SK-N-SH (cell line): ENCODE measurements around the gene CANT1. TPM values are rescaled to one million over a fixed set of nuclear protein-coding genes. Genes with fewer than 3 reads are reported as not detected.

Source experiments
- CTCF ChIA-PET: fragments of 300-600, 350-600 bp; formaldehyde crosslinking; extraction: SDS; loops from one replicate; lab custom pipeline; 2021; lab: Yijun Ruan, JAX
- POLR2A ChIA-PET: fragments of 350-600 bp; sonication (Branson Sonifier 250); formaldehyde crosslinking; extraction: SDS; loops from one replicate; lab custom pipeline; 2020; ENCODE audit warnings: antibody characterized with exemption, inconsistent platforms; lab: Yijun Ruan, JAX
- DNase-seq: peaks from one replicate; pipeline ENCODE4 v3.0.0; 2012
- H2AFZ ChIP-seq: fragments of 200-600 bp; sonication (generic); 2 replicates; pipeline ENCODE4 v1.8.1; 2016; ENCODE audit warnings: antibody characterized with exemption, mild to moderate bottlenecking, low read depth
- H3F3A ChIP-seq: fragments of 200-600 bp; sonication (generic); replicated peaks from 2 replicates; pipeline ENCODE3; 2016; ENCODE audit warnings: antibody characterized with exemption, mild to moderate bottlenecking; ENCODE audit not compliant: insufficient read depth
- H3K27ac ChIP-seq, 2 experiments: fragments of 200-500 bp in 1 of 2; fragments of 200-600 bp in 1 of 2; sonication (Bioruptor generic) in 1 of 2; sonication (generic), shearing (Covaris generic) in 1 of 2; 2 replicates each; pipeline versions ENCODE4 v1.5.1 to v1.6.1; 2014 to 2016; ENCODE audit warnings: low read depth in 2 of 2, inconsistent platforms in 1 of 2, low read length in 1 of 2, mild to moderate bottlenecking in 1 of 2, mixed read lengths in 1 of 2
- H3K27me3 ChIP-seq: fragments of 200-600 bp; sonication (generic), shearing (Covaris generic); 2 replicates; pipeline ENCODE4 v1.6.1; 2016; ENCODE audit warnings: mixed run types; ENCODE audit not compliant: insufficient read depth
- H3K36me3 ChIP-seq, 2 experiments: fragments of 200-500 bp in 1 of 2; fragments of 200-600 bp in 1 of 2; sonication (Bioruptor generic) in 1 of 2; sonication (generic) in 1 of 2; replicated peaks in 1 of 2; 2 replicates each; pipeline versions ENCODE3 to v1.5.1; 2014 to 2016; ENCODE audit warnings: low read length in 1 of 2, mild to moderate bottlenecking in 1 of 2; ENCODE audit not compliant: insufficient read depth in 2 of 2, control insufficient read depth in 1 of 2
- H3K4me1 ChIP-seq, 2 experiments: fragments of 200-500 bp in 1 of 2; fragments of 200-600 bp in 1 of 2; sonication (Bioruptor generic) in 1 of 2; sonication (generic), shearing (Covaris generic) in 1 of 2; 2 replicates each; pipeline versions ENCODE4 v1.5.1 to v1.6.1; 2014 to 2016; ENCODE audit warnings: low read depth in 1 of 2, low read length in 1 of 2, mixed run types in 1 of 2; ENCODE audit not compliant: insufficient read depth in 2 of 2, control insufficient read depth in 1 of 2
- H3K4me2 ChIP-seq: fragments of 200-600 bp; sonication (generic), shearing (Covaris generic); 2 replicates; pipeline ENCODE4 v1.6.1; 2017; ENCODE audit warnings: mixed run types
- H3K4me3 ChIP-seq, 2 experiments: fragments of 200-500 bp in 1 of 2; fragments of 200-600 bp in 1 of 2; sonication (Bioruptor generic) in 1 of 2; sonication (generic), shearing (Covaris generic) in 1 of 2; 2 replicates each; pipeline versions ENCODE4 v1.5.1 to v1.8.1; 2014 to 2016; ENCODE audit warnings: low read depth in 2 of 2, inconsistent platforms in 1 of 2, low read length in 1 of 2, mild to moderate bottlenecking in 1 of 2, mixed read lengths in 1 of 2, moderate library complexity in 1 of 2
- H3K79me2 ChIP-seq: fragments of 200-600 bp; sonication (generic); 2 replicates; pipeline ENCODE4 v1.8.1; 2017; ENCODE audit warnings: mild to moderate bottlenecking; ENCODE audit not compliant: insufficient read depth
- H3K9ac ChIP-seq: fragments of 200-600 bp; sonication (generic); 2 replicates; pipeline ENCODE4 v1.6.1; 2017; ENCODE audit warnings: mixed run types
- H3K9me2 ChIP-seq: fragments of 200-600 bp; sonication (generic); 2 replicates; pipeline ENCODE4 v1.6.1; 2017; ENCODE audit warnings: mixed run types
- H3K9me3 ChIP-seq: fragments of 200-600 bp; sonication (generic); 2 replicates; pipeline ENCODE4 v1.6.1; 2017; ENCODE audit warnings: mixed run types, mild to moderate bottlenecking, moderate library complexity
- H4K20me1 ChIP-seq: fragments of 200-600 bp; sonication (generic); 2 replicates; pipeline ENCODE4 v1.6.1; 2017; ENCODE audit warnings: mild to moderate bottlenecking, mixed run types; ENCODE audit not compliant: insufficient read depth
- EP300 ChIP-seq, 2 experiments: IDR thresholded peaks; 2 replicates each; pipeline versions ENCODE4 v1.4.0 to v1.6.1; 2012; ENCODE audit warnings: borderline replicate concordance in 1 of 2, low read depth in 1 of 2, low read length in 1 of 2
- FOXJ3 ChIP-seq: sonication (generic); formaldehyde crosslinking; IDR thresholded peaks from 2 replicates; pipeline ENCODE4 v1.5.1; 2020; ENCODE audit warnings: mild to moderate bottlenecking, missing genetic modification reagents
- GATA2 ChIP-seq: sonication (generic); formaldehyde crosslinking; IDR thresholded peaks from 2 replicates; pipeline ENCODE4 v1.5.0; 2020; ENCODE audit warnings: mild to moderate bottlenecking, missing genetic modification reagents
- IRF3 ChIP-seq: fragments of 150-350 bp; IDR thresholded peaks from 2 replicates; pipeline ENCODE4 v1.6.1; 2016; ENCODE audit warnings: mild to moderate bottlenecking, low read depth, low read length
- JUND ChIP-seq: IDR thresholded peaks from 2 replicates; pipeline ENCODE4 v1.4.0; 2012
- MXI1 ChIP-seq: IDR thresholded peaks from 2 replicates; pipeline ENCODE4 v1.6.1; 2012; ENCODE audit warnings: mild to moderate bottlenecking, low read depth, low read length, improper control_type of control experiment
- NRF1 ChIP-seq: IDR thresholded peaks from 2 replicates; pipeline ENCODE4 v1.6.1; 2012; ENCODE audit warnings: low read depth, mild to moderate bottlenecking, low read length
- POLR2AphosphoS5 ChIP-seq: IDR thresholded peaks from 2 replicates; pipeline ENCODE4 v1.6.1; 2012; ENCODE audit warnings: low read depth, low read length
- RAD21 ChIP-seq: IDR thresholded peaks from 2 replicates; pipeline ENCODE4 v1.6.1; 2012; ENCODE audit warnings: mild to moderate bottlenecking, low read length
- RCOR1 ChIP-seq: fragments of 150-350 bp; IDR thresholded peaks from 2 replicates; pipeline ENCODE4 v1.6.1; 2017; ENCODE audit warnings: antibody characterized with exemption, low read length
- RFX5 ChIP-seq: IDR thresholded peaks from 2 replicates; pipeline ENCODE4 v1.6.1; 2012; ENCODE audit warnings: mild to moderate bottlenecking, improper control_type of control experiment, low read length
- RXRA ChIP-seq: IDR thresholded peaks from 2 replicates; pipeline ENCODE4 v1.4.0; 2012; ENCODE audit warnings: low read depth, mild to moderate bottlenecking, borderline replicate concordance
- SIN3A ChIP-seq: IDR thresholded peaks from 2 replicates; pipeline ENCODE4 v1.6.1; 2012; ENCODE audit warnings: low read depth, mild to moderate bottlenecking, low read length, moderate library complexity, borderline replicate concordance
- SMC3 ChIP-seq: IDR thresholded peaks from 2 replicates; pipeline ENCODE4 v1.6.1; 2012; ENCODE audit warnings: low read depth, low read length, improper control_type of control experiment
- USF1 ChIP-seq: IDR thresholded peaks from 2 replicates; pipeline ENCODE4 v1.4.0; 2012; ENCODE audit warnings: low read depth, borderline replicate concordance
- USF2 ChIP-seq: fragments of 150-350 bp; IDR thresholded peaks from 2 replicates; pipeline ENCODE4 v1.6.1; 2017; ENCODE audit warnings: antibody characterized with exemption, low read length, low read depth, borderline replicate concordance
- YY1 ChIP-seq: IDR thresholded peaks from 2 replicates; pipeline ENCODE4 v1.4.0; 2012; ENCODE audit warnings: low read depth, mild to moderate bottlenecking
- ZBTB33 ChIP-seq: IDR thresholded peaks from 2 replicates; pipeline ENCODE4 v1.4.0; 2012; ENCODE audit warnings: low read depth, borderline replicate concordance
- WGBS: methylation state at CpG from one replicate; pipeline ENCODE4 v1.1.6; 2017; ENCODE audit warnings: low lambda C conversion rate; 5-methylcytosine and 5-hydroxymethylcytosine counted together
- polyA plus RNA-seq, 3 experiments: library from polyadenylated mRNA; depleted of rRNA; stranded (reverse); fragments of >200 nt; gene quantifications; 2 replicates each; pipeline ENCODE4 v1.2.3, GENCODE V29; 2012

The CANT1 gene
- polyA plus RNA-seq, 1 of the 3 experiments (the other 2 are of a cell fraction): 87.4 TPM

- CTCF ChIA-PET: interaction anchor here (0.9 to 26.0 kb wide), 10 partner anchors 10 to 416 kb away, joined by 3 to 458 read pairs (median 5); no protein-coding TSS in a partner anchor
- Histone ChIP-seq H3K36me3 (peaks cover 0 to 29% of the 10 kb centered on the region in 2 experiments), H3K4me2 (peak overlapping the region; percentile 94)
Observed at GRCh38 chr17:78976907-78977680, 32.5 kb downstream of the CANT1 start.

GRCh38 chr17:78974635-78975591, 34.7 kb downstream of the CANT1 start:
- Histone ChIP-seq H2AFZ (no peak overlapping the region), H3K4me2 (peak overlapping the region; percentile 14; the same call in 1 of the 2 replicates), H3K36me3 (peaks cover 3 to 40% of the 10 kb centered on the region in 2 experiments), H3K27me3 (no peaks in the 10 kb centered on the region), H3K4me1 (peaks cover 16 to 60% of the 10 kb centered on the region in 2 experiments; a peak in 3 of 4 replicates), H3F3A (peaks cover 6% of the 10 kb centered on the region), H3K4me3 (no peak overlapping the region; a peak in 1 of 4 replicates), H3K27ac (peak overlapping the region; percentile 18 to 55; a peak in 2 of 4 replicates), H3K9me3 (no peaks in the 10 kb centered on the region), H3K9ac (no peak overlapping the region), H4K20me1 (no peaks in the 10 kb centered on the region; the same call in 1 of the 2 replicates), H3K9me2 (no peaks in the 10 kb centered on the region), H3K79me2 (peaks cover 29% of the 10 kb centered on the region)
- WGBS: 82% methylated on average over 27 of the region's 30 CpGs
- DNase-seq: no peak
- CTCF ChIA-PET: interaction anchor here (1.0 to 26.0 kb wide), 8 partner anchors 11 to 132 kb away, joined by 3 to 458 read pairs (median 48); no protein-coding TSS in a partner anchor
- POLR2A ChIA-PET: interaction anchor here (0.6 to 1.4 kb wide), 4 partner anchors 39 to 109 kb away, joined by 3 to 5 read pairs (median 4); no protein-coding TSS in a partner anchor
- 0 out of 2 replicates have a peak, but pooled peaks have one; percentile 24 for TF ChIP-seq MXI1
- TF ChIP-seq YY1: no peak
- TF ChIP-seq SMC3: no peak
- TF ChIP-seq ZBTB33: no peak
- TF ChIP-seq SIN3A: peak; percentile 15; the same call in 1 of the 2 replicates
- TF ChIP-seq GATA2 (CRISPR knock-in tag): no peak
- no peak for TF ChIP-seq EP300 (IDR thresholded peaks at IDR 0.05; ENCODE audit: borderline replicate concordance in 1 of 2, low read depth in 1 of 2, low read length in 1 of 2)
- TF ChIP-seq USF2: no peak
- TF ChIP-seq RCOR1: peak; percentile 48; the same call in 1 of the 2 replicates
- TF ChIP-seq USF1: no peak
- TF ChIP-seq RXRA: no peak
- TF ChIP-seq RAD21: no peak

More at GRCh38 chr17:78976907-78977680, 32.5 kb downstream of the CANT1 start:
- H3K79me2 ChIP-seq: peaks cover 29% of the 10 kb centered on the region
- no peaks in the 10 kb centered on the region; the same call in 1 of the 2 replicates for H4K20me1 ChIP-seq
- no peak for TF ChIP-seq NRF1
- TF ChIP-seq POLR2AphosphoS5: no peak
- no peak for TF ChIP-seq RFX5
- TF ChIP-seq JUND: no peak
- no peak for TF ChIP-seq RAD21
- no peak for TF ChIP-seq IRF3
- no peak for TF ChIP-seq FOXJ3 (CRISPR knock-in tag)
- TF ChIP-seq YY1: no peak
- H3K27ac ChIP-seq: peak overlapping the region in 1 of 2 experiments; percentile 56; a peak in 1 of 4 replicates
- H3K9me2 ChIP-seq: no peaks in the 10 kb centered on the region
- H3K9ac ChIP-seq: no peak overlapping the region
- WGBS: 82% methylated on average over 17 of the region's 20 CpGs
- H3K9me3 ChIP-seq: no peaks in the 10 kb centered on the region
- POLR2A ChIA-PET: no interaction called here
- no peak overlapping the region for H2AFZ ChIP-seq
- no peaks in the 10 kb centered on the region for H3K27me3 ChIP-seq
- peaks cover 20 to 63% of the 10 kb centered on the region in 2 experiments; a peak in 3 of 4 replicates for H3K4me1 ChIP-seq
- peak overlapping the region in 1 of 2 experiments; percentile 44; a peak in 1 of 4 replicates for H3K4me3 ChIP-seq
- peaks cover 15% of the 10 kb centered on the region for H3F3A ChIP-seq
- DNase-seq: no peak
